DOHH2 (cell line): Measurements from ENCODE around the gene CNST.
"Not testable (repeated sequence)": the region's sequence is repeated elsewhere in the genome, so short reads cannot be mapped to it uniquely, and the experiment has no call there.

Source experiments
- H3F3A ChIP-seq: fragments of 200-600 bp; sonication (generic), shearing (Covaris generic); 2 replicates; pipeline ENCODE4 v1.6.0; 2016; ENCODE audit warnings: antibody characterized with exemption, mild to moderate bottlenecking; ENCODE audit not compliant: control insufficient read depth, insufficient read depth
- H3K27ac ChIP-seq: fragments of 200-600 bp; sonication (generic); 2 replicates; pipeline ENCODE4 v1.5.1; 2014; ENCODE audit warnings: low read depth, mild to moderate bottlenecking, low read length, moderate library complexity
- H3K27me3 ChIP-seq: fragments of 200-600 bp; sonication (generic); 2 replicates; pipeline ENCODE4 v1.6.1; 2014; ENCODE audit warnings: mild to moderate bottlenecking, low read length, mixed read lengths; ENCODE audit not compliant: control insufficient read depth
- H3K36me3 ChIP-seq: fragments of 200-600 bp; sonication (generic); 2 replicates; pipeline ENCODE4 v1.6.1; 2014; ENCODE audit warnings: mild to moderate bottlenecking, low read length, moderate library complexity, mixed read lengths; ENCODE audit not compliant: control insufficient read depth
- H3K4me1 ChIP-seq: fragments of 200-600 bp; sonication (generic); 2 replicates; pipeline ENCODE4 v1.6.1; 2014; ENCODE audit warnings: mild to moderate bottlenecking, low read length, mixed read lengths; ENCODE audit not compliant: control insufficient read depth
- H3K4me2 ChIP-seq: fragments of 200-600 bp; sonication (generic); 2 replicates; pipeline ENCODE4 v1.6.0; 2014; ENCODE audit warnings: mild to moderate bottlenecking, low read length, moderate library complexity
- H3K4me3 ChIP-seq: fragments of 200-600 bp; sonication (generic); 2 replicates; pipeline ENCODE4 v1.5.1; 2014; ENCODE audit warnings: mild to moderate bottlenecking, low read length, mixed read lengths
- H3K79me2 ChIP-seq: fragments of 200-600 bp; sonication (generic); 2 replicates; pipeline ENCODE4 v1.6.1; 2014; ENCODE audit warnings: mild to moderate bottlenecking, low read length, mixed read lengths; ENCODE audit not compliant: control insufficient read depth
- H3K9me2 ChIP-seq: fragments of 200-600 bp; sonication (generic); replicated peaks from 2 replicates; pipeline ENCODE4 v1.6.1; 2014; ENCODE audit warnings: mild to moderate bottlenecking, low read length, mixed read lengths; ENCODE audit not compliant: control insufficient read depth
- H3K9me3 ChIP-seq: fragments of 200-600 bp; sonication (generic); 2 replicates; pipeline ENCODE4 v1.6.1; 2014; ENCODE audit warnings: antibody characterized with exemption, low read length, mixed read lengths; ENCODE audit not compliant: control insufficient read depth, insufficient read depth
- H4K20me1 ChIP-seq: fragments of 200-600 bp; sonication (generic); 2 replicates; pipeline ENCODE4 v1.6.0; 2014; ENCODE audit warnings: low read depth, mild to moderate bottlenecking, antibody characterized with exemption, low read length, moderate library complexity; ENCODE audit not compliant: control insufficient read depth, insufficient read depth
- CTCF ChIP-seq: fragments of 200-600 bp; sonication (generic); IDR thresholded peaks from one replicate; pipeline ENCODE4 v1.5.1; 2014; ENCODE audit warnings: antibody characterized with exemption, mild to moderate bottlenecking, low read depth, low read length; ENCODE audit not compliant: poor library complexity, severe bottlenecking
- EZH2phosphoT487 ChIP-seq: fragments of 200-600 bp; sonication (generic); IDR thresholded peaks from 2 replicates; pipeline ENCODE4 v1.6.1; 2017; ENCODE audit warnings: borderline replicate concordance, mild to moderate bottlenecking, antibody characterized with exemption, low read length, moderate library complexity, mixed read lengths

CNST gene

GRCh38 chr1:246690100-246690499 is 123.8 kb downstream of the CNST start:
- peak overlapping the region; percentile 69 for H3K4me3 ChIP-seq

GRCh38 chr1:246691622-246692495 is 125.6 kb downstream of the CNST start:
- H3K79me2 ChIP-seq: no peaks in the 10 kb centered on the region
- peaks cover 27% of the 10 kb centered on the region for H3K4me1 ChIP-seq
- no peaks in the 10 kb centered on the region for H3K36me3 ChIP-seq
- peaks cover 10% of the 10 kb centered on the region; the same call in 1 of the 2 replicates for H3K9me3 ChIP-seq
- H4K20me1 ChIP-seq: no peaks in the 10 kb centered on the region
- no peak overlapping the region for H3K4me2 ChIP-seq
- H3K27ac ChIP-seq: no peak overlapping the region
- peaks cover 6% of the 10 kb centered on the region for H3F3A ChIP-seq
- no peaks in the 10 kb centered on the region for H3K9me2 ChIP-seq
- H3K4me3 ChIP-seq: no peak overlapping the region
- TF ChIP-seq CTCF (no peak), EZH2phosphoT487 (no peak)
- H3K27me3 ChIP-seq: no peaks in the 10 kb centered on the region

More at GRCh38 chr1:246690100-246690499, 123.8 kb downstream of the CNST start:
- Histone ChIP-seq H3K9me3 (peaks cover 10% of the 10 kb centered on the region; the same call in 1 of the 2 replicates), H3K4me2 (peak overlapping the region; percentile 70), H3F3A (peaks cover 6% of the 10 kb centered on the region), H3K79me2 (no peaks in the 10 kb centered on the region), H3K27ac (no peak overlapping the region), H3K4me1 (peaks cover 18% of the 10 kb centered on the region), H3K9me2 (no peaks in the 10 kb centered on the region), H3K36me3 (no peaks in the 10 kb centered on the region), H4K20me1 (no peaks in the 10 kb centered on the region), H3K27me3 (no peaks in the 10 kb centered on the region)
- no peak for TF ChIP-seq EZH2phosphoT487
- TF ChIP-seq CTCF: no peak

GRCh38 chr1:246694213-246694895 is 128.1 kb downstream of the CNST start:
- peaks cover 40% of the 10 kb centered on the region for H3K4me1 ChIP-seq
- not testable (repeated sequence) for H3K4me2 ChIP-seq, H3K79me2 ChIP-seq, H3K36me3 ChIP-seq, H3K27ac ChIP-seq, H4K20me1 ChIP-seq, H3F3A ChIP-seq, H3K9me2 ChIP-seq, H3K4me3 ChIP-seq, H3K9me3 ChIP-seq, H3K27me3 ChIP-seq

- H3K27me3 ChIP-seq: no peaks in the 10 kb centered on the region
These were observed 128.9 kb downstream of the CNST start for GRCh38 chr1:246695136-246695535.

More at GRCh38 chr1:246695136-246695535, 128.9 kb downstream of the CNST start:
- no peak overlapping the region for H3K27ac ChIP-seq
- no peak overlapping the region for H3K4me2 ChIP-seq
- H4K20me1 ChIP-seq: no peaks in the 10 kb centered on the region
- H3K79me2 ChIP-seq: no peaks in the 10 kb centered on the region
- no peak overlapping the region for H3K4me3 ChIP-seq
- no peak for TF ChIP-seq CTCF
- no peak for TF ChIP-seq EZH2phosphoT487
- H3F3A ChIP-seq: peaks cover 6% of the 10 kb centered on the region
- H3K9me2 ChIP-seq: no peaks in the 10 kb centered on the region
- H3K4me1 ChIP-seq: peaks cover 38% of the 10 kb centered on the region
- H3K36me3 ChIP-seq: no peaks in the 10 kb centered on the region
- H3K9me3 ChIP-seq: peaks cover 10% of the 10 kb centered on the region; the same call in 1 of the 2 replicates
